Activated gamma-delta T cell treated with anti-CD3 and anti-CD28 coated beads, Interleukin-2, amount 50 U/mL, for 16 hours (primary cell): ENCODE measurements around the gene PCDH15.

Experiments
- DNase-seq: peaks from one replicate; pipeline ENCODE4 v3.0.0-alpha.2; 2020; ENCODE audit warnings: low read depth

The PCDH15 gene

DNA sequence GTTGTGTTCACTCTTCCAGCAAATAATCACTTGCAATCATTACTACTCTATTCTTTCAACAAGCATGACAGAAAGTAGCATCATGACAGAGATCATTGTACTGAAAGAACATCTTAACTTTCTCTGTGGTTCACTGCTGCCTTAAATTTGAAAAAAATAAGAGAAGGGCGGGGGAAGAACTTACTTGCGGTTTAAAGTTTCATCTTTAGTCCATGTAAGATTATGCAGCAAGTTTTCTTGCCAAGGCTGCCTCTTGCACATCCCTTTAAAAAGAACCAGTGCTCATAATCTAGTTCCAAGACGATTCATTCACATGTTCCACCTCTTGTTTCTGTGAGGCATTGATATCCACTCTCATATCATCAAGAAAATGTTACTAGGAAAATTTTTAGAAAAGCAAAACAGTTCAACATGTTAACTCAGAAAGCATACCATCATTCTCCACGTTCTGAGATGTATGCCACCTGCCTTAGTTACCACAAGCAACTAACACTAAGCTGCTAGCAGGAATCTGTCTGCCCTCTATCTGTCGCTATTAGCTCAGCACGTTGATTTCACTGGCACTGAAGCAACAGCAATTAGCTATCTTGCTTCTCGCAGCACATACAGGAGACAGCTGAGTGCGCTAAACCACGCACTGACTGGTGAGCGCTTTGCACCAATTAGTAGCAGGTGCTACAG lies at the start of gene PCDH15:
Gene PCDH15, minus strand, starts transcription at position 491 of the 681 bp plus-strand sequence. CDS start 136,969 bp downstream, outside the sequence.
- DNase-seq: no peak

DNA sequence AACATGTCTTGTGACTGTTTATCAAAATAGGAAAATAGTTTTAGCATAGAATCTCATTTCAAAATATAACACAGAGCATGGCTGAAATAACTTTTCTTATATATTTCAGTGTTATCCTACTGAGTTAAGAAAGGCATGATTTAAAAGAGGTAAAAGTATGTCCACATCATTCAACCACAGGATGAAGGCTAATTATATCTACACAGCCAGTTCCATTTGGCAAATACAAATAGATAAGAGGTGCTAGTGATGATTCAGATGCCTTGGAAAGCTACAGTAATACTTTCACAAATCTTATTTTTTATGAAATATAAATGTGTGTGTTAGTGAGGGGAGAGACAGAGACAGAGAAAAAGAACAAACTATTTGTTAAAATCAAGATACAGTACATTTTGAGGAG lies 42.9 kb upstream of the PCDH15 start:
- DNase-seq: no peak

DNA sequence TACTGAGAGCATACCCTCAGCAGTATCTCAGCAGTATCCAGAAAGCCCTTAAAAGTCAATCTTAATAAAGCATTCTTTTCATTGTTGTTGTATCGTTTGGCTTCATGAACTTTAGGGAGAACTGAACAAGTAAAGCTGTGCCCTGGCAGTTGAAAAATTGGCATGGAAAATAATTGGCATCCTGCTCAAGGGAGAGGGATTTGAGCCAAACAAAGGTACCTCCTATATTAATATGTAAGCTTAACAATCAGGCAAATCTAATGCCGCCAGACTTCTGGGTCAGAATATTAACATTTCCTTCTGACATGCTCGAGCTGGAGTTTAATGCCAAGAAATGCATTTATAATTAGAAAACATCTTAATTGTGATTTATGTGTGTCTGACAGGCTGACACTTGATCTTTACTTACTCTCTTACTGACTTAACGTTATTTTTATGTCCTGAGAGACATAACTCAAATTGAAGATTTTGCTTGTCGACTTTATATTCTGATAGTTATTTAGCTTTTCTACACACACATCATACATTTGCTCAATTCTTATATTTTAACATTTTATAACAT lies 42.1 kb upstream of the PCDH15 start:
- no peak for DNase-seq

DNA sequence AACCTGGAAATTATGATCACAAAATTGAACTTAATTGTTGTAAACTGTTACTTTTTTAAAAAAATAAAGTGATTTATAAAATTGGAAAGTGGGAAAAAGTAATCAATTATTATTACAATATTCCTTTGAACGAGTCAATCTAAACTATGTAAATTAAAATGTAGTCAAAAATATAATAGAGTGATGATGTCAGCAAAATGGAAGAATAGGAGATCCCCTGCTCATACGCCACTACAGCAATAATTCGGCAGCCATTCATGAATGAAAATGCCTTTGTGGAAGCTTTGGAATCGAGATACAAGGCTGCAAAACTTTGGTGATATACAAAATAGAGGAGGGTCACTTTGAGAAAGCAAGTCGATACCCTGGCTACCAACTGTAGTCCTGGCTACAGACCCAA lies 36.4 kb upstream of the PCDH15 start:
- DNase-seq: no peak

DNA sequence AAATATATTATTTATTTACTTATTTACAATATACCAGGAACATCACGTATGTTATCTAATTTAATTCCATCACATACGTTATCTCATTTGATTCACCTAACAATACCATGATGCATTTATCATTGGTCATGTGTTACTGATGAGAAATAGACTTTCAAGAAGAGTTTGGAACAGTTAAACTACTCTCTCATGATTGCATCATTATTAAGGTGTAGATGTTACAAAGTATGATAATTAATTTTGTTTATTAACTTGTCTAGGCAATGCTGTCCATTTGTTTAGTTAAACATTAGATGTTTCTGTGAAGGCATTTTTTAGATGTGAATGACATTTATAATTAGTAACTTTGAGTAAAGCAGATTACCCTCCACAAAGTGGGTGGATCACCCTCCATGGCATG lies 32.0 kb upstream of the PCDH15 start:
- no peak for DNase-seq

DNA sequence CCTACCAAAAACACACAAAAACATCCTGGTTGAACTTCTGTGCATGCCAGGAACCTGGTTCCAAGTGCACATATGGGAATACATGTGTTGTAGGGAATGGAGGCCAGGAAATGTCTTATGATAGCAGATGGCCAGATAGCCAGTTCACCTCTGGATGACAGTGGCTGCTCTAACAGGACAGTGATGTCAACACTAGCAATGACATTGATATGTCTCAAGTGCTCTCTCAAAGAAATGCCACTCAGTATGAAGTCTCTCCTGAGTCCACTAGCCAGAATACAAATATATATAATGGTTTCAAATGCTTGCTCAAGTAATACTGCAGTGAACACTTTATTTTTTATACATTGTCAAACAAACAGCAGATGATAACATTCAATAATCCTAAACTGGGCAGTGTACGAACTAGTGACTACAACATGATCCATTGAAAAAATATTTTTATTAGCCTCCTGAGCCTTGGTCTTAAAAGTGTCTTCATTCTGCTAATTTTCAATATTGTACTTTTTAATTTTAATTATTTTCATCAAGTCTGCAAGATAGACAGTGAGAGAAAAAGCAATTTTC lies 26.0 kb upstream of the PCDH15 start:
- DNase-seq: no peak

DNA sequence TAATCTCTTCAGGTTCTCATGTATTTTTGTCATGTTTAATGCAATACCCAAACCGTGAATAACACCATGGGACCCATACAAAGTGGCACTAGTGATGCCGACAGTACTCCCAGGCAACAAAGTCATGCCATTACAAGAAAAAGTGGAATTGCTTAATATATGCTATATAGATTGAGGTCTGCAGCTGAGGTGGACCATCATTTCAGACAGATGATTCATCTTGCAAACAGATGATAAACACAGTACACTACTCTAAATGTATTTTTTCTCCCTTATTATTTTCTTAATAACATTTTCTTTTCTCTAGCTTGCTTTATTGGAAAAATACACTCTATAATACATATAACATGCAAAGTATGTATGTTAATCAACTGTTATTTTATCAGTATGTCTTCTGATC lies 14.6 kb upstream of the PCDH15 start:
- no peak for DNase-seq

DNA sequence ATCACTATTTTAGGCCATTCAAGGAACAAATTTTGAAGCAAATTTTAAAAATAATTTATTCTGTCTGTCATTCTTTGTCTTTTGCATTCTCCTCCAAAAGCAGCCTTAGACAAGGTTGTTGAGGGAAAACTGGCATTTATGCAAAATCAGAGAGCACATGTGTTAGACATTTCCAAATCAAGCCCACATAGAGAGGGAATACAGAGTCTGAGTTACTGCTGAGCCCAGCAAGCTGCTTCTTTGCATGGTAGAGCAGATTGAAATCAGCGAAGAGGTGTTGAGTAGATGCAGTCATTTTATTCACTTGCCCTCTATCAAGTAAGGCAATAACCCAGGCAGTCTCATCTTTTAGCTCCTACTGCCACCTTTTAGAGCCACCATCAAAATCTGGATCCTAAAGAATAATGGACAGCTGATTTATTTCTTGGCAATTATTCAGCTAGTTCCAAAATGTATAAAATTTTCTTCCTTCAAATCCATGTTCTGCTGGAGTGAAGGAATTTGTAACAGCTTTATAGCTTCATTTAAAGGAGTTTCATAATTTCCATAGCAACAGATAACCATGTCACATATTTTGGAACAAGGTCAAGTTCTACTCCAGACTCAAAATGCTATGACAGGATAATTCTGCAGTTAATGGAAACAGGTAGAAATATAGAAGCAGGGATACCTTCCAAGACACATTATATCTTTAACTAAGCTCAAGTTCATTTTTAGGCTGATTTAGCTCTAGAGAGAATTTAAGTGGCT lies 7.3 kb upstream of the PCDH15 start:
- no peak for DNase-seq

DNA sequence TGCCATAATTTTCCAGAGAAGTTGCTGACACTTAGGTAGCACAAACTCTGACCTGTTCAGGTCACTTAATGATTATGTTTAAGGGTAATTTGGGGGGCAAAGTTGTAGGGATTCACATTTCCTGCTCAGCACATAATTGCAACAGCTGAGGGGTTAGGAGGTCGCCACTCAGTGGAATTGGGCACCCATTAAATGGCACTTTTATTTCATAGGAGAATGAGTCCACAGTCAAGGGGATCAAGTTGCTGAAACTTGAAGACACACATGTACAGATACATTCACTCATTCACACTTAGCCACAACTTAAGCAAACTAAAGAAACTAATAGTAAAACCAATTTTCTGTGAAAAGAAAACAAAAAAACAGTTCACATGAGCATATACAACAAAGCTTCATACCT lies 1.5 kb downstream of the PCDH15 start:
- no peak for DNase-seq

DNA sequence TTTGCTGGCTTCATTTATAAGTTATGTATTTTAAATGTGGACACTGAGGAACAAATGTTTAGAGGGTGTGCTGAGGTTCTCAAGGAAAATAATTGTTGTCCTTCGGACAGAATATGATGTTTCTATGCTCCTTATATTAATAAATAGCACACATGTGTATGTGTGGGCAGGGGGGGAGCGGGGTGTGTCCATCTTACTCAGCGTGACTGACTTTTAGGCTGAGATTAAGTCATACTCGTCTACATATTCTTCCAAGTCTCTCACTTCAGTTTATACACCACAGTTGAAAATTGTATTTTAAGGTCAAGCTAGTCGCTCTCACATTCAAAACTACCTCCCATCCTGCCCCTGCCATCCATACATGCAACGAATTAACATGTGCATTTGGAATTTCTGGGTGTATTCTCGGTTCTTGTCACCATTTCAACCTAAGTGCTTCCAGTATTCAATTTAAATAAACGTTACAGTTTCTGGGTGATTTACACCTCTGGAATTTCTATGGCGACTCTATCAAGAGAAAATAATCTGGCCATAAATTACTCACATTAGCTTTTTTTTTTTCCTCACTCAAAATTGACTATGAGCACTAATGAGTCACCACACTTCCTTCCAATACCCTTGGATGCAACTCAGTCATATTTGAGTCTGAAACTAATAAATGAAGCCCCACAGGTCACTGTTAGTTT lies 3.3 kb downstream of the PCDH15 start:
- no peak for DNase-seq

DNA sequence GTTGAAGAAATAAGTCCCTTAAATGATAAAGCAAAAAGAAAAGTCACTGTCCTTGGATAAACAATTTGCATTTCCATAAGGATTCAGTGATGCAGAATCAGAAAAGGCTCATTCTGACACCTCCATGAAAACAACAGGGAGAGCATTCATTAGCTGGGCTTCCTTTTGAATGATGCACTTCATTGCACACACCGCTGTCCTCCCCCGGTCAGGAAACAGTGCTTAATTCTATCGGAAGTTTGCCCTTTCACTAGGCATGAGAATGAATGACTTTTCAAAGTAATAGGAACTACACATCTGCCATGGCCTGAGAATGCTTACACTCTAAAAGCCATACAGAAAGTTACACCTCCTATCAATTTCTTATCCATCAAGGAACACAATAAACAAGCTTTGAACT lies 4.2 kb downstream of the PCDH15 start:
- DNase-seq: no peak

DNA sequence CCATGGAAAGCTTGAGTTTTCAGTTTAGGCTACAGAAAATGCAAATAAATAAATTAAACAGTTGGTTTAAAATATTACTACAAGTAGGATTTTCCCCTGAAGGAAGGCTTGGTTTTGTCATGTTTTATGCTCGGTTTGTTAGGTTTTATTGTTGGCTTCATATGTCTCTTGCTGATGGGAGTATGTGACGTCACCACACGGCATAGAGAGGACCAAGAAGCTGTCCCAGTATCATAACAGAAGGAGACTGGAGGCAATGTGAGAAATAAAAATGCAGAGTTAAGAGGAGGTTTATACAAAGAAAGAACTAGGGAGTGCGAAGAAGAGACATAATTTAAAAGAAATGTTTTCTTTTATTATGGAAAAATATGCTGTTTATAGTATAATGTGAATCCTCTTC lies 24.4 kb downstream of the PCDH15 start:
- no peak for DNase-seq

DNA sequence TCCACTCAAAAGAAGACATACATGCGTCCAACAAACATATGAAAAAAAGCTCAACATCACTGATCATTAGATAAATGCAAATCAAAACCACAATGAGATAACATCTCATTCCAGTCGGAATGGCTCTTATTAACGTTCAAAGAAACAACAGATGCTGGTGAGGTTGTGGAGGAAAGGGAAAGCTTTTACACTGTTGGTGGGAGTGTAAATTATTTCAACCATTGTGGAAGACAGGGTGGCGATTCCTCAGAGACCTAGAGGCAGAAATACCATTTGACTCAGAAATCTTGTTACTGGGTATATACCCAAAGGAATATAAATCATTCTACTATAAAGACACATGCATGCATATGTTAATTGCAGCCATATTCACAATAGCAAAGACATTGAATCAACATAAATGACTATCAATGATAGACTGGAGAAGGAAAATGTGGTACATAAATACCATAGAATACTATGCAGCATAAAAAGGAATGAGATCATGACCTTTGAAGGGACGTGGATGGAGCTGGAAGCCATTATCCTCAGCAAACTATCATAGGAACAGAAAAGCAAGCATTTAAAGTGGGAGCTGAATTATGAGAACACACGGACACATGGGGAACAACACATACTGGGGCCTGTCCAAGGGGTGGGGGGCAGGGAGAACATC lies 28.4 kb downstream of the PCDH15 start:
- DNase-seq: no peak

DNA sequence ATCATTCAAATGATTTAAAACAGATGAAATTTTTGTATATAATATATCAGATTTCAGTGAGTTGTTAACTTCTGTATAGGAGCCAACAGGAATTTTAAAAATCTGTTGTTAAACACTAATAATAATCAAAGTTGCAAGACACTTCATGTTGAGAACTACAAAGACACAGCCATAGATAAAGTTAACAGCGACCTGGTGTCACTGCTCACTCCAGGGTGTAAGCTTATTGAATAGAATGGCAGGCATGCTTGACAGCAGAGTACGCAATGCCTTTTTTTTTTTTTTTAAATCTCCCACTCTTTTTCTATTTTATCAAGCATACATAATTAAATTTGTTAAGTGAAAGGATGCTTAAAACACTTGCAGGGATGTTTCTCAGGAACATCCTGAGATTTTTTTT lies 32.0 kb downstream of the PCDH15 start:
- DNase-seq: no peak

DNA sequence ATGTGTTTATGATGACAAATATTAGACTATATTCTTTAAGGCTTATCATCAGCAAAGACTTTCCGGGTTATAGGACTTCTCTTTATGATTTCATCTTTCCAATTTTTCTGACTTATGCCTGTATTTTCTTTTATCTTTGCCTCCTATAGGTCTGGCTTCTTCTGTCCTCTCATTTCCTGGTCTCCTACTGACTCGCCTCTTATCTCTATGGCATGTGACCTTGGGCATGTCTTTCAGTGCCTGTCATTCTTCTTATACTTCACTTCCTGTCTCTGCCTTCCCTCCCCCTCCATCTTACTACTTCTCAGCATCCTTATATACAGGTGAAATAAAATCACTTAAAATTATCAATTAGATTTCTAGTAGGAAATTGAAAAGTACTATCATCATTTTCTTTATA lies 42.2 kb downstream of the PCDH15 start:
- DNase-seq: no peak

DNA sequence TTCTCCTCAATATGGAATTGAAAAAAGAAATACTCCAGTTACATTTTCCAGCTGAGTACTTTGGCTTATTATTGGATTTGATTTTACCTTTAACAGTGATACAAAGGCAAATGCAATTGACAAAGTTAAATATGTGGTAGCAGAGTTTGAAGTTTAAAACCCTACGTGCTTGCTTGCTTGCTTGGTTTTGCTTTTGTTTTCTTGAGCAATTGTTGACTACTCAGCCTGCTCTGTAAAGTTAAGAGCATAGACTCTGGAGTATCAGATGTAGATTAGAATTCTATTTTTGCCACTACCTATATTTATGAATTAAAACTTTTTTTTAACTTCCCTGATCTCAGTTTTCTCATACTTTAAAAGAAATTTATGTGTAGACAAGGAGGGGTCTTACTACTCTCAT lies 51.4 kb downstream of the PCDH15 start:
- DNase-seq: no peak

DNA sequence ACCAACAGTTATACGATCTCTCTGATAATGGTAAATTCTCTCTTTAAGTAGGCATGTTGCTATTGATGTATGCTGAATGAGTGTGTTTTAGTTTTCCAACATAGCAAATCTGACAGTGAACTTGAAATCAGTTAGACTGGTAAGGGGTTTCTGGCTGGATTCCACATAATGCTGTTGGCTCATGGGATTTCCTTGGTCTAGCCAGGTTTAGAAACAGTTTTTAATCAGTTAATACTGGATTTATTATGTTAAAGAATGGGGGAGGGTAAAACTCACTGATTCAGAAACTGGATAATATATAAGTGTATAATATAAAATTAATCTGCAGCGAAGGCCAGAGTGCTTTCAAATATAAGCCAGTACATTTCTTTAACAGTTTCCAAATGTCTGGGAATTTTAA lies 55.6 kb downstream of the PCDH15 start:
- DNase-seq: no peak

DNA sequence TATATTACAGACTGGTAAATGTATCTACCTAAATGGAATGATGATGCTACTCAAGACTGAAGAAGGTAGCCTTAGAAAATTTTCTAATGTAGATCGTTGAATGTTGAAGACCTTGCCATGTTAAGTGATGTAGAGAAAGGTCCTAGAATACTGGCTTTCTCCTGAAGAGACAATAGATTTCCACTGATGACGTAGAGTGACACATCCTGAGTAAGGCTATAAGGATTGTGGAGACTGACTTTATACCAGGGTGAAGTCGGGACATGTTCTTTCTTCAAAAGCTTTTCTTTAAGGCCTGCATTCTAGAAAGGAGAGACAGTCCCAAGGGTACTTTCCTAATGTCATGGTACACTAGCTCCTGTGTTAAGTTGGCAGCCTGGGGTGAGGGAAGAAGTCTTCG lies 58.6 kb downstream of the PCDH15 start:
- DNase-seq: no peak

DNA sequence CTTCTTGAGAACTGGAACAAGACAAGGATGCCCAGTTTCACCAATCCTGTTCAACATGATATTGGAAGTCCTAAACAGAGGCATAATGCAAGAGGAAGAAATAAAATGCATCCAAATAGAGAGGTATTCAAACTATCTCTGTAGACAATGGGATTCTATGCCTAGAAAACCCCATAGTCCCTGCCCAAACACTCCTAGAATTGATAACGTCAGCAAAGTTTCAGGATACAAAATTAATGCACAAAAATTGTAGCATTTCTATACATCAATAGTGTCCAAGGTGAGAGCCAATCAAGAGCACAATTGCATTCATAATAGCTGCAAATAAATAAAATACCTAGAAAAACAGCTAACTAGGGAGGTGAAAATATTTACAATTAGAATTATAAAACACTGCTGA lies 72.5 kb downstream of the PCDH15 start:
- no peak for DNase-seq

DNA sequence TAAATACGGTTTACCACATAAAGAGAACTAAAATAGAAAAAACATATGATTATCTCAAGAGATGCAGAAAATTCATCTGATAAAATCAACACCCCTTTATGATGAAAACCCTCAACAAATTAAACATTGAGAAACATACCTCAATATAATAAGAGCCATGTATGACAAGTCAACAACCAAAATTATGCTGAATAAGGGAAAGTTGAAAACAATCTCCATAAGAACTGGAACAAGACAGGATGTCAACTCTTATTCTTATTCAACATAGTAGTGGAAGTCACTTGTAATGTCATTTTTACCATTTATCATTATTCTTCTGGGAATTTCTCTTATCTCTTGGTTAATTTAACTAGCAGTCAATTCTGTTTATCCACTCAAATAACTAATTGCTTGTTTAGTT lies 79.0 kb downstream of the PCDH15 start:
- DNase-seq: no peak

DNA sequence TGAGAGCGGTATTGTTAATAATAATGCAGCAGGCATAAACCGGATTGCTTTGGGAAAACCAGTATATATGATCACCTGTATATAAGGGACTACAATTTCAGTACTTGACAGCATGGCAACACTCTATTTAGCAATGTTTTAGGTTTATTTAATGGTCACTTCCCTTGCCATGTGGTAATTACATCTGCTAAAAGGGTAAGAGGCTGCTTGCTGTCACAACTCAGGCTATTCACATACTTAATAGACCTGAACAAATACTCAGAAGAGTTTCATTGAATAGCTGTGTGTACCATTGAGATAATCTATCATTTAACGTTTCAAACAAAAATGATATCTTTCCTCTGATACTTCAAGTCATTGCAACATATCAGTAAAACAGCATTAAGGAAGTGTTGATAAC lies 90.1 kb downstream of the PCDH15 start:
- DNase-seq: no peak

DNA sequence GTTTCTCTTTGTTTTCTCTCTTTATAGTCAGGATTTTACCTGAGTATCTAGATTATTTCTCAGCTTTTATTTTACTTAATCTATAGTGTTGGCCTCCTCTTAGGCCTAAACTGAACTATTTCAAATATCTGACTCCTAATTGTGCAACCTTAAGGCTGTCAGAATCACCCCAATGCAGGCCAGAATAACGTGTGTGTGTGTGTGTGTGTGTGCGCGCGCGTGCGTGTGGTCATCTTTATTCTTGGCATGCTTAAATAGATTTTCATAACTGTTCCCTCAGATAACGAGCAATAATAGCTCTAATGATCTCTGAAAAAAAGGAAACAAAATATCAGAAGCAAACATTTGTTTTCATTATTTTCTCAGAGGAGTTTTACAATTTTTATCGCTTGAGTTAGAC lies 92.4 kb downstream of the PCDH15 start:
- DNase-seq: no peak
